DND-41 (cell line): ENCODE measurements around the gene TGFB1.
A peak's percentile ranks its signal among the peaks of the same experiment; 100 is the strongest.

Source experiments
- ATAC-seq: fragments of 200-7000 bp; cut with Tn5 transposase; 3 replicates; pipeline ENCODE4 v1.9.1; 2021; ENCODE audit warnings: low read depth; ENCODE audit not compliant: insufficient read depth
- DNase-seq: peaks from one replicate; pipeline ENCODE4 v3.0.0-alpha.2; 2020
- H2AFZ ChIP-seq: 2 replicates; pipeline ENCODE4 v1.6.0; 2012; ENCODE audit warnings: low read depth, low read length
- H3K27ac ChIP-seq: 2 replicates; pipeline ENCODE4 v1.5.1; 2012; ENCODE audit warnings: low read length, inconsistent platforms
- H3K27me3 ChIP-seq: fragments of 200-600 bp; sonication (generic); 2 replicates; pipeline ENCODE4 v1.6.0; 2012; ENCODE audit warnings: low read length, mild to moderate bottlenecking, inconsistent platforms; ENCODE audit not compliant: insufficient read depth, poor library complexity
- H3K36me3 ChIP-seq: 2 replicates; pipeline ENCODE4 v1.5.1; 2012; ENCODE audit warnings: low read length, inconsistent platforms; ENCODE audit not compliant: insufficient read depth
- H3K4me1 ChIP-seq: 2 replicates; pipeline ENCODE4 v1.5.1; 2012; ENCODE audit warnings: mild to moderate bottlenecking, low read length; ENCODE audit not compliant: insufficient read depth
- H3K4me2 ChIP-seq: 2 replicates; pipeline ENCODE4 v1.6.0; 2012; ENCODE audit warnings: mild to moderate bottlenecking, moderate library complexity, low read length, inconsistent platforms; ENCODE audit not compliant: insufficient read depth
- H3K4me3 ChIP-seq, 2 experiments: fragments of 200-600 bp in 1 of 2; shearing (Covaris generic) in 1 of 2; 2 replicates each; pipeline ENCODE4 v1.5.1; 2012 to 2016; ENCODE audit warnings: inconsistent platforms in 2 of 2, low read length in 2 of 2, mild to moderate bottlenecking in 2 of 2, low read depth in 1 of 2, moderate library complexity in 1 of 2
- H3K79me2 ChIP-seq: 2 replicates; pipeline ENCODE4 v1.6.0; 2012; ENCODE audit warnings: low read length, inconsistent platforms; ENCODE audit not compliant: insufficient read depth
- H3K9ac ChIP-seq: 2 replicates; pipeline ENCODE4 v1.6.0; 2012; ENCODE audit warnings: low read depth, mild to moderate bottlenecking, inconsistent platforms, low read length, moderate library complexity
- H3K9me3 ChIP-seq: 2 replicates; pipeline ENCODE4 v1.5.1; 2012; ENCODE audit warnings: low read length, moderate library complexity, mild to moderate bottlenecking, inconsistent platforms; ENCODE audit not compliant: insufficient read depth, severe bottlenecking
- H4K20me1 ChIP-seq: 2 replicates; pipeline ENCODE4 v1.6.0; 2012; ENCODE audit warnings: low read length; ENCODE audit not compliant: insufficient read depth
- EZH2 ChIP-seq: IDR thresholded peaks from 3 replicates; pipeline ENCODE4 v1.6.1; 2012; ENCODE audit warnings: borderline replicate concordance, low read depth, mild to moderate bottlenecking, moderate library complexity, low read length, inconsistent platforms; ENCODE audit not compliant: severe bottlenecking
- TF ChIP-seq, protein P1 (sequence below): IDR thresholded peaks from 2 replicates; pipeline ENCODE4 v1.5.1; 2012; ENCODE audit warnings: borderline replicate concordance, low read length, moderate library complexity, mild to moderate bottlenecking; ENCODE audit not compliant: poor library complexity, severe bottlenecking; ENCODE audit errors: extremely low read depth

The TGFB1 gene

DNA sequence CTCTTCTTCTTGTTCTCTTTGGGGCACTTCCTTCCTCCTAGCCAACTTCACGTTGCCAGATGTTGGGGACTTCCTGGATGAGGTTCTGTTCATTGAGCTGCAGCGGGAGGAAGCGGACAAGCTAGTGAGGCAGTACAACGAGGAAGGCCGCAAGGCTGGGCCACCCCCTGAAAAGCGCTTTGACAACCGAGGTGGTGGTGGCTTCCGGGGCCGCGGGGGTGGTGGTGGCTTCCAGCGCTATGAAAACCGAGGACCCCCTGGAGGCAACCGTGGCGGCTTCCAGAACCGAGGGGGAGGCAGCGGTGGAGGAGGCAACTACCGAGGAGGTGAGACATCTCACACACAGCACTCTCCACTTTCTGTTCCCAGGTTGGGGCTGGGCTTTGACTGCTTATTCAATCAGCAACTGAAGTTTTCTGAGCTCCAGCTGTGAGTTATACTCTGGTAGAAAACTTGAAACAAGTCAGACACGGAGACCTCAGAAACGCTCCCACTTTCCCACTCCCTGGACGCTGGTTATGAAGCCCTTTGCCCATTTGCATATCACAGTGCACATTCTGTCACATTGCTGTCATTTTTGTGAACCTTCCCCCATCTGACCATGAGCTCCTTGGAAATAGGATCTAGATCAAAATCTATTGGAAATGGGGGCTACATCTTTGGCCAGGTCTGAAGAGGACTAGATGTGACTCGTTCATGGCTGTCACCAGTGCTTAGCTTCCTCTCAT lies 50.9 kb downstream of the TGFB1 start:
- Histone ChIP-seq H4K20me1 (peaks cover 56% of the 10 kb centered on the region), H3K27me3 (no peaks in the 10 kb centered on the region), H3K79me2 (peaks cover 20% of the 10 kb centered on the region), H3K9me3 (no peaks in the 10 kb centered on the region), H3K36me3 (peaks cover 89% of the 10 kb centered on the region), H3K27ac (no peak overlapping the region), H3K4me2 (no peak overlapping the region), H3K4me1 (peaks cover 44% of the 10 kb centered on the region), H3K4me3 (no peak overlapping the region), H2AFZ (no peak overlapping the region), H3K9ac (no peak overlapping the region)
- DNase-seq (no peak), ATAC-seq (no peak)
- TF ChIP-seq EZH2 = no peak
- TF ChIP-seq, protein P1, sequence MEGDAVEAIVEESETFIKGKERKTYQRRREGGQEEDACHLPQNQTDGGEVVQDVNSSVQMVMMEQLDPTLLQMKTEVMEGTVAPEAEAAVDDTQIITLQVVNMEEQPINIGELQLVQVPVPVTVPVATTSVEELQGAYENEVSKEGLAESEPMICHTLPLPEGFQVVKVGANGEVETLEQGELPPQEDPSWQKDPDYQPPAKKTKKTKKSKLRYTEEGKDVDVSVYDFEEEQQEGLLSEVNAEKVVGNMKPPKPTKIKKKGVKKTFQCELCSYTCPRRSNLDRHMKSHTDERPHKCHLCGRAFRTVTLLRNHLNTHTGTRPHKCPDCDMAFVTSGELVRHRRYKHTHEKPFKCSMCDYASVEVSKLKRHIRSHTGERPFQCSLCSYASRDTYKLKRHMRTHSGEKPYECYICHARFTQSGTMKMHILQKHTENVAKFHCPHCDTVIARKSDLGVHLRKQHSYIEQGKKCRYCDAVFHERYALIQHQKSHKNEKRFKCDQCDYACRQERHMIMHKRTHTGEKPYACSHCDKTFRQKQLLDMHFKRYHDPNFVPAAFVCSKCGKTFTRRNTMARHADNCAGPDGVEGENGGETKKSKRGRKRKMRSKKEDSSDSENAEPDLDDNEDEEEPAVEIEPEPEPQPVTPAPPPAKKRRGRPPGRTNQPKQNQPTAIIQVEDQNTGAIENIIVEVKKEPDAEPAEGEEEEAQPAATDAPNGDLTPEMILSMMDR = no peak

DNA sequence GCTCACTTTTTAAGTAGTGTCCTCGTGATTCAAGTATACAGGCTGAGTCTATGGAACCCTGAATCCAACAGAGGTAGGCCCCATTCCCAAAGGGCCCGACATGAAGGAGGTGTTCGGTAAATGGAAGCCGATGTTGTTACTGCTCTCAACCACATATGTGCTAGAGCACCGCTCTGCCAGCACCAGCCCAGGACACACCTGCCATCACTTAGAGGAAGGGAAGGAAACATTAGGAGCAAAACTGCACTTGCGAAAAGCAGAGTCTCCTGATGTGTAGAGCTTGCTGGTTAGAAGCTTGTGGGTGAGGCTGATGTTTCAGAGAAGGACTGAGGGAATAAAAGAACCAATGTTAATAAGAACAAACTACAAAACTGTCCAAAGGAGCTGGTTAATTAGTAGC lies 53.2 kb downstream of the TGFB1 start:
- H3K9ac ChIP-seq = no peak overlapping the region

DNA sequence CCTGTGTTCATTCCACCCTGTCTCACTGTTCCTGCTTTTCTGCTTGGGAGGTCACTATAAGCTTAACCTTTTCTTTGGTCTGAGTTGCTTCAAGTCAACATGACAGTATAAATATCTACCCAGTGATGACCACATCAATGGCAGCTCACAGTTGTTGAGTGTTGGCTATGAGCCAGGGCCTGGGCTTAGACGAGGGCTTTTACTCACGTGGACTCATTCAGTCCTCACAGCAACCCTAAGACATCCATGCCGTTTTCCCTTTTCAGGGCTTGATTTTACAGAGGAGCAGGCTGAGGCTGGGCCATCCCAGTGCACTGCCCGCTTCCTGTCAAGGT lies 54.0 kb downstream of the TGFB1 start:
- H3K9ac ChIP-seq = no peak overlapping the region
- H4K20me1 ChIP-seq = peaks cover 65% of the 10 kb centered on the region
- no peak overlapping the region for H3K4me3 ChIP-seq
- H3K27me3 ChIP-seq = no peaks in the 10 kb centered on the region
- no peak overlapping the region for H2AFZ ChIP-seq
- peaks cover 99% of the 10 kb centered on the region for H3K36me3 ChIP-seq
- H3K9me3 ChIP-seq = no peaks in the 10 kb centered on the region
- no peak overlapping the region for H3K27ac ChIP-seq
- ATAC-seq (0 out of 3 replicates have a peak, but pooled peaks have one; percentile 22), DNase-seq (no peak)
- H3K4me1 ChIP-seq = peaks cover 13% of the 10 kb centered on the region
- H3K79me2 ChIP-seq = peaks cover 27% of the 10 kb centered on the region
- no peak for TF ChIP-seq EZH2
- TF ChIP-seq, protein P1 = no peak
- no peak overlapping the region for H3K4me2 ChIP-seq

More for the DNA sequence above, 53.2 kb downstream of the TGFB1 start:
- Histone ChIP-seq H2AFZ (no peak overlapping the region), H3K36me3 (peaks cover 99% of the 10 kb centered on the region), H3K27me3 (no peaks in the 10 kb centered on the region), H3K4me1 (peaks cover 22% of the 10 kb centered on the region), H3K4me2 (no peak overlapping the region), H4K20me1 (peaks cover 67% of the 10 kb centered on the region), H3K4me3 (no peak overlapping the region), H3K79me2 (peaks cover 26% of the 10 kb centered on the region), H3K9me3 (no peaks in the 10 kb centered on the region), H3K27ac (no peak overlapping the region)
- ATAC-seq (no peak), DNase-seq (no peak)
- TF ChIP-seq, protein P1 = no peak
- TF ChIP-seq EZH2 = no peak
